Spinal cord (tissue), 10 donors: Measurements from ENCODE around the gene ROM1. TPM values are rescaled to one million over a fixed set of nuclear protein-coding genes. Genes with fewer than 3 reads are reported as not detected.
"Not testable (repeated sequence)": the region's sequence is repeated elsewhere in the genome, so short reads cannot be mapped to it uniquely, and the experiment has no call there.

ENCODE experiments used
- DNase-seq, 6 donors: peaks; one replicate each; pipeline versions ENCODE4 v3.0.0 to v3.0.0-alpha.2; 2013 to 2015; ENCODE audit warnings: low spot score in 6 of 6, low read depth in 4 of 6
- H3K27ac ChIP-seq: one replicate; pipeline ENCODE4 v1.5.1; 2013; ENCODE audit warnings: low read depth, low read length, control low read depth
- H3K27me3 ChIP-seq: one replicate; pipeline ENCODE4 v1.6.1; 2013; ENCODE audit warnings: low read length; ENCODE audit not compliant: control insufficient read depth, insufficient read depth
- H3K36me3 ChIP-seq: one replicate; pipeline ENCODE4 v1.6.1; 2013; ENCODE audit warnings: low read length; ENCODE audit not compliant: control insufficient read depth, insufficient read depth
- H3K4me1 ChIP-seq: one replicate; pipeline ENCODE4 v1.6.1; 2013; ENCODE audit warnings: low read length; ENCODE audit not compliant: control insufficient read depth, insufficient read depth
- H3K4me3 ChIP-seq: one replicate; pipeline ENCODE4 v1.5.1; 2013; ENCODE audit warnings: low read depth, low read length, control low read depth
- H3K9me3 ChIP-seq: one replicate; pipeline ENCODE4 v1.6.1; 2013; ENCODE audit warnings: low read length; ENCODE audit not compliant: control insufficient read depth, insufficient read depth
- WGBS: methylation state at CpG from one replicate; pipeline ENCODE4 v1.1.5; 2013; ENCODE audit warnings: missing lambda C conversion rate; ENCODE audit not compliant: insufficient coverage; 5-methylcytosine and 5-hydroxymethylcytosine counted together
- long read RNA-seq, 4 donors: transcript quantifications; one replicate each; lab custom pipeline, GENCODE V29; 2026
- polyA plus RNA-seq, 2 donors: library from polyadenylated mRNA; unstranded; fragments of 120-200 nt; gene quantifications; one replicate each; pipeline ENCODE4 v1.2.1, GENCODE V29; 2013; ENCODE audit not compliant: insufficient read length in 2 of 2
- total RNA-seq, 2 donors: library from RNA; depleted of rRNA in 1 of 2; stranded (reverse); fragments of 120-200 nt in 1 of 2; fragments of >200 nt in 1 of 2; gene quantifications; one replicate each; pipeline versions ENCODE4 v1.2.3 to v1.2.4, GENCODE V29; 2013 to 2014
- donor health status: healthy.

ROM1 gene, protein sequence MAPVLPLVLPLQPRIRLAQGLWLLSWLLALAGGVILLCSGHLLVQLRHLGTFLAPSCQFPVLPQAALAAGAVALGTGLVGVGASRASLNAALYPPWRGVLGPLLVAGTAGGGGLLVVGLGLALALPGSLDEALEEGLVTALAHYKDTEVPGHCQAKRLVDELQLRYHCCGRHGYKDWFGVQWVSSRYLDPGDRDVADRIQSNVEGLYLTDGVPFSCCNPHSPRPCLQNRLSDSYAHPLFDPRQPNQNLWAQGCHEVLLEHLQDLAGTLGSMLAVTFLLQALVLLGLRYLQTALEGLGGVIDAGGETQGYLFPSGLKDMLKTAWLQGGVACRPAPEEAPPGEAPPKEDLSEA
- total RNA-seq (10 to 100 TPM in 1 of 2 donors, 1 to 10 TPM in 1; 4.8 to 11.9 TPM), polyA plus RNA-seq (10 to 100 TPM in 1 of 2 donors, 1 to 10 TPM in 1; 8.7 to 11.1 TPM)
- long read RNA-seq, donor 1, partial matches to known transcripts, result 0 of 2 reads
- long read RNA-seq, donor 1, other reads (novel, unspliced or antisense), result 0 of 2 reads
- long read RNA-seq, donor 2, partial matches to known transcripts, result 0 of 1 reads
- long read RNA-seq, donor 2, other reads (novel, unspliced or antisense), result 0 of 1 reads
- long read RNA-seq, donor 3, partial matches to known transcripts, result 0 of 1 reads
- long read RNA-seq, donor 3, other reads (novel, unspliced or antisense), result 0 of 1 reads
- long read RNA-seq, donor 4, partial matches to known transcripts, result 39 of 71 reads
- long read RNA-seq, donor 4, other reads (novel, unspliced or antisense), result 30 of 71 reads

DNA sequence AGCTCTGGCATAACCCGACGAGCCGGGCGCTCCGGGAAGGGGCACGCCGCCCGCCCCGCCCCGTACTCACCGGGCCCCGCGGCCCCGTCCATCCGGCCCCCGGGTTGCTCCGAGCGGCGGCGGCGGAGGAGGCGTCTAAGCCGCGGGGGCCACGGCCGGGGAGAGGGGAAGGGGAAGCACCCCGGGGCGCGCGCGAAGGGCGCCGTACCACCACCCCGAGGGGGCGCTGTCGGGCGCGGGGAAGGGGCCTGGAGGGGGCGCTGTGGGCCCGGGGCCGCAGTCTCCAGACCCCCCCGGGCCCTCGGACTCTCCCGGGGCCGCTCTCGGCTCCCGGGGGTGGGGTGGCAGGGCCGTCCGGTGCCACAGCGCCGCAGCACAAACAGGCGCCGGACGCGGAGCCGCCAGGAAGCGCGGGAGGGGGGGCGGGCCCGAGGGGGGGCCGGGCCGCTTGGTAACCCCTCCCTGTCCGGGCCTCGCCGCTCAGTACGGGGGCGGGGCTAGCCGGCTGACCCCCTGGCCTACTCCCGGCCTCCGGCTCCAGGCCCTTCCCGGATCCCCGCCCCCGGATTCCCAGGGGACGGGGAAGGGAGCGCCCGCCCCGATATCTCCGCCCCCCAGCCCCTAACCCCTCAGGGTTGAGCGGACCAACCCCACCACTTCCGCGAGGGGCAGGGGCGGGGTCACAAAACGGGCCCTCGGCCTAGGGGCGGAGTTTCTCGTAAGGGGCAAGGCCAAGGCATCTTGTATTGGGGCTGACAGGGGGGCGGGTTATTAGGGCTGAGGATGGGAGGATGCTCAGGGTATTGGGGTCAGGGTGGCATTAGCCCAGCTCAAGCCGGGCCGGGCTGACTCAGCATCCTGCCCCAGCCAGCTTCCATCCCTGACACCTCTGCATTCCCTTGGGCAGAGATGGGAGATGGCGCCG, at the start of gene ROM1, which contains the start of gene EML3:
TSS of gene ROM1 (plus strand) at position 892 of the 925 bp plus-strand sequence. CDS start at position 917, 25 bp downstream.
TSS of gene EML3 (minus strand) at position 410 of the 925 bp plus-strand sequence. CDS start at position 92, 318 bp downstream.
- peak within 1 kb of the TSS; percentile 63 for H3K4me3 ChIP-seq
- H3K9me3 ChIP-seq, result no peaks in the 10 kb centered on the region
- H3K36me3 ChIP-seq, result peaks cover 55% of the 10 kb centered on the region
- H3K4me1 ChIP-seq, result peaks cover 28% of the 10 kb centered on the region
- peak in 2 of 6 donors; percentile 73 to 93 for DNase-seq
- peak within 1 kb of the TSS; percentile 90 for H3K27ac ChIP-seq
- WGBS, result 2% methylated on average over 85 of the region's 91 CpGs
- H3K27me3 ChIP-seq, result no peaks in the 10 kb centered on the region

DNA sequence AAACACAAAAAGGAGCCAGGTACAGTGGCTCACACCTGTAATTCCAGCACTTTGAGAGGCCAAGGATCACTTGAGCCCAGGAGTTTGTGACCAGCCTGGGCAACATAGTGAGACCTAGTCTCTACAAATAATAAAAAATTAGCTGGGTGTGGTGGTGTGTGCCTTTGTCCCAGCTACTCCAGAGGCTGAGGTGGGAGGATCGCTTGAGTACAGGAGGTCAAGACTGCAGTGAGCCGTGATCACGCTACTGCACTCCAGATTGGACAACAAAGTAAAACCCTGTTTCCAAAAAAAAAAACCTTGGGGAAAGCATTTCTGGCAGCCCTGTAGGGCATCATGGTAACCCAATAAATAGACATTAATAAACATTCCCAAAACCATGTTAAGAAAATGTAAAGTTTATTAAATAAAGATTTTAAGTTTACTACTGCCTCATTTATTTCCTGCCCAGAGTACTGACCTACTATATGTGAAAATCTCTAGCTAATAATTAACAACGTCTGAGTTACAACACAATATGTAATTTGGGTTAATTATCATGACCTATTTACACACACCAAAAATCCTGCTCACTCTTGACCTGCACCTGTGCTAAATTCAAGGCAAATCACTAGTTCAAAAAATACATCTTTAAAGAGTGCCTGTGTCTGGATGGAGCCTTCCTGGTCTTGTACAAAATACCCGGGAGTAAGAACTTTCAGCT, 47.8 kb upstream of the ROM1 start:
- 100% methylated on average over 2 of the region's 5 CpGs for WGBS
- H3K36me3 ChIP-seq, result peaks cover 88% of the 10 kb centered on the region
- no peaks in the 10 kb centered on the region for H3K4me1 ChIP-seq
- no peaks in the 10 kb centered on the region for H3K27me3 ChIP-seq
- no peak overlapping the region for H3K4me3 ChIP-seq
- H3K9me3 ChIP-seq, result no peaks in the 10 kb centered on the region
- H3K27ac ChIP-seq, result no peak overlapping the region
- DNase-seq, result no peak

DNA sequence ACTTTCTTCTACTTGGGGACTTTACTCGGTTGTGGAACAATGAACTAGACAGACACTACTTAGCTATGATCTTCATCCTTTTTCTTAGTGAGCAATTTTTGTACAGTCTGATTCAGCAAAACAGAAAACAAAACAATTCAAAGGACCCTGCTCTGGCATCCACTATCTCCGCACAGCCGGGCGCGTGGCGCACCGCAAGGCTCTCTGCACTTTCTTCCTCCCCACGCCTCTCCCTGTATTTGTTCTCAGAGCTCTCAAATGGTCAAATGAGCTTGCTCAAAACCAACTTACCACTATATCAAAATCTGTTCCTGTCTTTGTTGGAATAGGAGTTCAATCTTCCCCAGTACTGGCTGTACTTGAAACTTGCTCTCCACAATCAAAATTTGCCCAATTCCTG, 46.8 kb upstream of the ROM1 start:
- H3K9me3 ChIP-seq, result no peaks in the 10 kb centered on the region
- no peak overlapping the region for H3K27ac ChIP-seq
- no peak for DNase-seq
- H3K4me1 ChIP-seq, result no peaks in the 10 kb centered on the region
- H3K4me3 ChIP-seq, result no peak overlapping the region
- H3K27me3 ChIP-seq, result no peaks in the 10 kb centered on the region
- 92% methylated on average over 8 of the region's 8 CpGs for WGBS
- H3K36me3 ChIP-seq, result peaks cover 90% of the 10 kb centered on the region

DNA sequence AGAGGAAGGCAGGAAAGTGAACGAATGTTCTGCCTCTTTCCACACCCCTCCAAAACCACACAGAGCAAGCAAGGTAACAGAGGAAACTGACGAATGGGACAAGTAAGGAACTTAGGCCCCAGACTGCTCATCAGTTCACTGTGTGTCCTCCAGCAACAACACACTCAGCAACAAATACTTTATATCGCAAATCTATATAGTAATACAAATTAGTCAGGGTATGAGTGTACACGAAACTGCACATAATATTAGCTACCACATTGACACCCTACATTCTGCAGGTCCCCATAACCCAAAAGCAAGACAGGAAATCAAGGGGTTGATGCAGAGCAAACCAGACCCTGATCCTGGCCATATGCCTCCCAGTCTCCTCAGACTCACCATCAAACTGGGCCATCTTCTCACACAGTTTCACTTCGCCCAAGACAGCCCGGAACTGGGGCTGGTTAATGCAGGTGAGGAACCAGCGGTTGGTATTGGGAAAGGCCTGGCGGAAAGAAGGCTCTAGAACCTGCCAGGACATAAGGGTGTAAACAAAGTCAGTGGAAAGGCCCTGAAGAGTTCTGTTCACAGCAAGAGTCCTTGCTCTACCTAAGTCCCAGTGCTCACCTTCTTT, 45.9 kb upstream of the ROM1 start:
- H3K36me3 ChIP-seq, result peaks cover 93% of the 10 kb centered on the region
- 96% methylated on average over 3 of the region's 8 CpGs for WGBS
- no peak for DNase-seq
- no peaks in the 10 kb centered on the region for H3K9me3 ChIP-seq
- no peak overlapping the region for H3K27ac ChIP-seq
- H3K4me3 ChIP-seq, result no peak overlapping the region
- no peaks in the 10 kb centered on the region for H3K4me1 ChIP-seq
- no peaks in the 10 kb centered on the region for H3K27me3 ChIP-seq

DNA sequence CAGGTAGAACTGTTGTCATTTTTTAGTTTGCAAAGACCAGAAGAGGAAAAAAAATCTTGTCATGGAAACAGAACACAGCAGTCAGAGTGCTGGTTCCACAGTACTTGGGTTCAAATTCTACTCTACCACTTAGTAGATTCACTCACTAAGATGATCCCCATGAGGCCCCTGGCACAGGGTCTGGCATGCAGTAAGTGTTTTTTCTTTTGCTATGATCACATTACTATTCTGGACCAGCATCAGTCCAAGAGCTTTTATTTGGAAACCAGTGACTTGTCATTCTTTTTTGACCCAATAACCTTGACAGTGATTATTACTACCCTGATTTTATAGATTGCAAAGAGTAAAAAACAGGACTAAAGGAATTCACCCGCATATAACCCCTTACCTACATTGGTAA, 43.4 kb upstream of the ROM1 start:
- DNase-seq, result no peak
- Histone ChIP-seq H3K9me3 (no peaks in the 10 kb centered on the region), H3K4me1 (peaks cover 9% of the 10 kb centered on the region), H3K27me3 (no peaks in the 10 kb centered on the region), H3K27ac (no peak overlapping the region), H3K36me3 (peaks cover 74% of the 10 kb centered on the region), H3K4me3 (no peak overlapping the region)
- WGBS, result no CpG with 5 or more reads among the region's 1 CpG

DNA sequence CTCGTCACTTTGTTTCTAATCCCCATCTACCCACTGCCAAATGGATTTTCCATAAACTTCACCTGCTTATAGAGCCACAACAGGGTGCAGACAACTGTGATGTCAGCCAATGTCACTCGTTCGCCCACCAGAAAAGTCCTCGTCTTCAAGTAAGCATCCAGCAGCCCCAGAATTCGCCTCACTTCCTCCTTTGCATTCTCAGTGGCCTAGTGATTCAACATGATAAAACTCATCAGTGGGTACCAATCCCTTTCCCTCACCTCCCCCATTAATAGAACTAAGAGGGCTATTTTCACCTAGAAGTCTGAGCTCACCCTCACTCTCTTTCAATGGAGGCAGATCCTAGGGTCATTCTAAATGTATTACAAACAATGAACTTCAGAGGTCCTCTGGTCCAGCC, 42.2 kb upstream of the ROM1 start:
- not testable (repeated sequence) for H3K27ac ChIP-seq, DNase-seq, H3K4me3 ChIP-seq, H3K27me3 ChIP-seq, H3K9me3 ChIP-seq
- Histone ChIP-seq H3K36me3 (peaks cover 76% of the 10 kb centered on the region), H3K4me1 (peaks cover 22% of the 10 kb centered on the region)
- WGBS, result 94% methylated on average over 5 of the region's 5 CpGs

DNA sequence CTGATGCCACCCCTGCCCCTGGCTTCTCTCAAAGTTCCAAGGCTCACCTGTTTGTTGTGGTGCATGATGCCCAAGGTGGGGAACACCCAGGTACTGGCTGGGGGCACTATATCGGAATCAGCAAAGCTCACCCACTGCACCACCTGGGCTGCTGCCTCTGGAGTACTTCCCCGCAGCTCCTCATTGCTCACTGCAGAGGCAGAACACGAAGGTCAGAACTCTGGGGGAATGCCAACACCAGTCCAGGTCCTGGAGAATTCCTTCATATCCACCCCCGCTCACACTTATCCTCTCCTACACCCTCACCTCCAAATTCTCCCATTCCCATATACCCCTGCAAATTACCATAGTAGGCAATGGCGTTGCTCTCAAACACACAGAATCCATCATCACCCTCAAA, 41.6 kb upstream of the ROM1 start:
- not testable (repeated sequence) for DNase-seq, H3K4me3 ChIP-seq, H3K27ac ChIP-seq, H3K27me3 ChIP-seq, H3K9me3 ChIP-seq
- Histone ChIP-seq H3K36me3 (peaks cover 76% of the 10 kb centered on the region), H3K4me1 (peaks cover 23% of the 10 kb centered on the region)
- 100% methylated on average over 4 of the region's 5 CpGs for WGBS

DNA sequence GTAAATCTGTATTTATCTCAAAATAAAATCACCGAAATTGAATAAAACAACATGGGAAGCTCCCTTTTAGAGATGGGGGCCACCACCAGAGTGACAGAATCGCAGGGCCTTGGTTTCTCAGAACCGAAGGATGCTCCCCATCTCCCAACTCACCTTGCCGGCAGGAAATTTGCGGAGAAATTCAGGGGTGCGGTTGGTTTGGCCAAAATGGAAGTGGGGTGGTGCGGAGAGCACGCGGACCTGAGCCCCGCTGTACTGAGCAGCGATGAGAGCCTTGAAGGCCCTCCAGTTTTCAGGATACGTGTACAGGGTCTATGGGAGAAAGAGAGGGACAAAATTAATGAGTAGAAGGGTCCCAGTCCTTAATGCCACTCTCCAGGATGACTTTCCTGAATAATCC, 40.6 kb upstream of the ROM1 start:
- H3K4me3 ChIP-seq, result peak overlapping the region; percentile 93
- 81% methylated on average over 3 of the region's 12 CpGs for WGBS
- H3K36me3 ChIP-seq, result peaks cover 76% of the 10 kb centered on the region
- H3K9me3 ChIP-seq, result no peaks in the 10 kb centered on the region
- peaks cover 23% of the 10 kb centered on the region for H3K4me1 ChIP-seq
- H3K27me3 ChIP-seq, result no peaks in the 10 kb centered on the region
- H3K27ac ChIP-seq, result no peak overlapping the region
- DNase-seq, result no peak
